Measurements from ENCODE around the gene LHFPL6. TPM values are rescaled to one million over a fixed set of nuclear protein-coding genes. Genes with fewer than 3 reads are reported as not detected.

The LHFPL6 gene
- total and polyA plus RNA-seq, 2 experiments from 2014 or later = 7.8 to 9.5 TPM

- TF ChIP-seq CTCF (conservative IDR thresholded peaks at IDR 0.05; ENCODE audit: low read depth in 2 of 2) = no peak
- TF ChIP-seq ZNF331 (CRISPR knock-in tag; IDR thresholded peaks at IDR 0.05; ENCODE audit: low read depth) = no peak
These were observed 289.3 kb downstream of the LHFPL6 start (continued) for GRCh38 chr13:39313721-39314120.

- no peak for ATAC-seq
These were observed 290.4 kb downstream of the LHFPL6 start for GRCh38 chr13:39312596-39312995.

GRCh38 chr13:39311619-39312018, 291.4 kb downstream of the LHFPL6 start:
- H3K36me3 ChIP-seq (ENCODE audit: insufficient read depth) = no peaks in the 10 kb centered on the region
- H2AFZ ChIP-seq = no peak overlapping the region
- no peaks in the 10 kb centered on the region for H4K20me1 ChIP-seq (replicated peaks; ENCODE audit: insufficient read depth)
- H3K27ac ChIP-seq (ENCODE audit: low read depth) = no peak overlapping the region
- no peaks in the 10 kb centered on the region for H3K4me1 ChIP-seq (ENCODE audit: insufficient read depth)
- H3K9me2 ChIP-seq (ENCODE audit: insufficient read depth) = 0 out of 2 replicates have a peak, but pooled peaks cover 2% of the 10 kb centered on the region
- Mint-ChIP-seq H3K36me3 (ENCODE audit: low read depth) (no peaks in the 10 kb centered on the region), H3K4me3 (no peak overlapping the region), H3K9me3 (no peaks in the 10 kb centered on the region), H3K4me1 (no peaks in the 10 kb centered on the region; the same call in 2 of the 3 replicates), H3K27ac (no peak overlapping the region), H3K27me3 (ENCODE audit: insufficient read depth, low read depth, poor library complexity) (no peaks in the 10 kb centered on the region)
- H3K4me3 ChIP-seq = no peak overlapping the region
- H3K27me3 ChIP-seq (ENCODE audit: insufficient read depth) = no peaks in the 10 kb centered on the region
- no peak overlapping the region for H3K4me2 ChIP-seq
- no peak for ATAC-seq
- no peaks in the 10 kb centered on the region for H3F3A ChIP-seq (replicated peaks; ENCODE audit: low read depth)
- H3K79me2 ChIP-seq (replicated peaks; ENCODE audit: insufficient read depth) = no peaks in the 10 kb centered on the region
- no peak for DNase-seq (ENCODE audit: low spot score)
- no peak for TF ChIP-seq ETS1 (IDR thresholded peaks at IDR 0.05)
- no peak for TF ChIP-seq CREB1 (CRISPR knock-in tag; IDR thresholded peaks at IDR 0.05; ENCODE audit: low read depth)

More at GRCh38 chr13:39312596-39312995, 290.4 kb downstream of the LHFPL6 start:
- no peaks in the 10 kb centered on the region for H3K36me3 ChIP-seq (ENCODE audit: insufficient read depth)
- no peak overlapping the region for H3K27ac ChIP-seq (ENCODE audit: low read depth)
- Mint-ChIP-seq H3K36me3 (ENCODE audit: low read depth) (no peaks in the 10 kb centered on the region), H3K4me1 (no peaks in the 10 kb centered on the region; the same call in 2 of the 3 replicates), H3K4me3 (no peak overlapping the region), H3K27me3 (ENCODE audit: insufficient read depth, low read depth, poor library complexity) (no peaks in the 10 kb centered on the region), H3K9me3 (no peaks in the 10 kb centered on the region), H3K27ac (no peak overlapping the region)
- H3K4me1 ChIP-seq (ENCODE audit: insufficient read depth) = no peaks in the 10 kb centered on the region
- H3K9me2 ChIP-seq (ENCODE audit: insufficient read depth) = 0 out of 2 replicates have a peak, but pooled peaks cover 2% of the 10 kb centered on the region
- no peaks in the 10 kb centered on the region for H4K20me1 ChIP-seq (replicated peaks; ENCODE audit: insufficient read depth)
- TF ChIP-seq EZH2phosphoT487 (IDR thresholded peaks at IDR 0.05; ENCODE audit: unreplicated experiment) = no peak
- no peak for TF ChIP-seq REST (IDR thresholded peaks at IDR 0.05; ENCODE audit: unreplicated experiment)
- no peaks in the 10 kb centered on the region for H3K79me2 ChIP-seq (replicated peaks; ENCODE audit: insufficient read depth)
- no peak overlapping the region for H2AFZ ChIP-seq
- H3K4me3 ChIP-seq = no peak overlapping the region
- no peak overlapping the region for H3K4me2 ChIP-seq
- H3F3A ChIP-seq (replicated peaks; ENCODE audit: low read depth) = no peaks in the 10 kb centered on the region
- no peak for DNase-seq (ENCODE audit: low spot score)
- no peaks in the 10 kb centered on the region for H3K27me3 ChIP-seq (ENCODE audit: insufficient read depth)

Data from GM23338 (cell line).